Erythroblast (primary cell): ENCODE results near the gene RAB3GAP1.

ENCODE experiments used
- GATA1 ChIP-seq: IDR thresholded peaks from 2 replicates; pipeline ENCODE4 v1.6.1; 2011; ENCODE audit warnings: low read depth, mild to moderate bottlenecking, control low read depth, low read length, moderate library complexity
- POLR2A ChIP-seq: IDR thresholded peaks from 2 replicates; pipeline ENCODE4 v1.6.1; 2011; ENCODE audit warnings: mild to moderate bottlenecking, low read length

DNA sequence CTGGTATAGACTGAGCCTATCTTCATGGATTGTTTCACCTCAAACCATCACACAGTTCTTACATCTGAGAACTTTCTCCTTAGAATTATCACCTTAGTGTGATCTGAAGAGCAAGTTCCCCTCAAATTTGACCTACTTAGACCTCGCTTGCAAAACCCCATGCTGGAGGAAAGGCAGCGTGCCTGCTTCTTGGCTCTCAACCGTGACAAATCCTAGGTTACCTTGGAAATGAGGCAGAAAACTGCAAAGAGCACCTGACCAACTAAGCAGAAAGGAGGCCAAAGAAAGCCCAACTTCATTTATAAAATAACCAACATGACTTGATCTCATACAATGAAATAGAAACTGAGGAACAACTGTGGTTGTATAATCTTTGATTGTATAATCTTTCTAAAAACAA, 146.4 kb downstream of the RAB3GAP1 start:
- no peak for TF ChIP-seq POLR2A
- TF ChIP-seq GATA1, result no peak
